Neural cell (in vitro differentiated cells): Measurements from ENCODE around the gene ARPC1B. TPM values are rescaled to one million over a fixed set of nuclear protein-coding genes. Genes with fewer than 3 reads are reported as not detected.

Experiments used
- H2AFZ ChIP-seq: fragments of 200-600, 300-800 bp; sonication (generic), shearing (Covaris generic); 2 replicates; pipeline ENCODE4 v1.6.0; 2014; ENCODE audit warnings: low read depth, mild to moderate bottlenecking, antibody characterized with exemption, low read length, moderate library complexity
- H3F3A ChIP-seq: fragments of 200-600 bp; shearing (Covaris generic); 2 replicates; pipeline ENCODE4 v1.6.1; 2016; ENCODE audit warnings: mild to moderate bottlenecking, moderate library complexity, mixed read lengths, antibody characterized with exemption, low read length; ENCODE audit not compliant: insufficient read depth, poor library complexity, severe bottlenecking
- H3K27ac ChIP-seq: fragments of 200-600, 300-800 bp; sonication (generic), shearing (Covaris generic); 2 replicates; pipeline ENCODE4 v1.5.1; 2014; ENCODE audit warnings: mild to moderate bottlenecking, low read length, moderate library complexity
- H3K27me3 ChIP-seq: fragments of 300-800, 200-600 bp; sonication (generic), shearing (Covaris generic); 2 replicates; pipeline ENCODE4 v1.6.0; 2014; ENCODE audit warnings: mild to moderate bottlenecking, low read depth, low read length, moderate library complexity; ENCODE audit not compliant: insufficient read depth
- H3K36me3 ChIP-seq: fragments of 300-800, 200-600 bp; sonication (generic), shearing (Covaris generic); 2 replicates; pipeline ENCODE4 v1.5.1; 2014; ENCODE audit warnings: mild to moderate bottlenecking, antibody characterized with exemption, low read length, moderate library complexity; ENCODE audit not compliant: insufficient read depth
- H3K4me2 ChIP-seq: fragments of 300-800, 200-600 bp; sonication (generic), shearing (Covaris generic); 2 replicates; pipeline ENCODE4 v1.6.0; 2014; ENCODE audit warnings: mild to moderate bottlenecking, low read length
- H3K4me3 ChIP-seq: fragments of 300-800, 200-600 bp; sonication (generic), shearing (Covaris generic); 2 replicates; pipeline ENCODE4 v1.5.1; 2014; ENCODE audit warnings: mild to moderate bottlenecking, low read length, moderate library complexity
- H3K79me2 ChIP-seq: fragments of 200-600 bp; shearing (Covaris generic); replicated peaks from 2 replicates; pipeline ENCODE4 v1.6.0; 2014; ENCODE audit warnings: mild to moderate bottlenecking, low read length, moderate library complexity; ENCODE audit not compliant: insufficient read depth
- H3K9ac ChIP-seq: fragments of 300-800, 200-600 bp; sonication (generic), shearing (Covaris generic); 2 replicates; pipeline ENCODE4 v1.6.1; 2016; ENCODE audit warnings: mild to moderate bottlenecking, low read length, mixed read lengths
- H3K9me2 ChIP-seq: fragments of 200-600 bp; shearing (Covaris generic); 2 replicates; pipeline ENCODE4 v1.6.1; 2016; ENCODE audit warnings: mild to moderate bottlenecking, low read length, mixed read lengths; ENCODE audit not compliant: insufficient read depth
- H3K9me3 ChIP-seq: fragments of 200-600, 300-800 bp; sonication (generic), shearing (Covaris generic); 2 replicates; pipeline ENCODE4 v1.6.1; 2016; ENCODE audit warnings: mild to moderate bottlenecking, mixed run types, low read length, moderate library complexity, mixed read lengths
- H4K20me1 ChIP-seq: fragments of 200-600 bp; shearing (Covaris generic); 2 replicates; pipeline ENCODE4 v1.6.1; 2016; ENCODE audit warnings: mild to moderate bottlenecking, mixed run types; ENCODE audit not compliant: insufficient read depth
- EP300 ChIP-seq: fragments of 450-650 bp; conservative IDR thresholded peaks from 2 replicates; pipeline ENCODE4 v1.6.1; 2014; ENCODE audit warnings: antibody characterized with exemption, mild to moderate bottlenecking, moderate library complexity; ENCODE audit not compliant: poor library complexity, severe bottlenecking
- EZH2 ChIP-seq: fragments of 200-600, 300-800 bp; shearing (Covaris generic), sonication (generic); IDR thresholded peaks from 2 replicates; pipeline ENCODE4 v1.6.1; 2014; ENCODE audit warnings: antibody characterized with exemption, low read length, borderline replicate concordance, mild to moderate bottlenecking; ENCODE audit not compliant: insufficient read depth, poor library complexity, severe bottlenecking
- MXI1 ChIP-seq: fragments of 450-650 bp; conservative IDR thresholded peaks from 2 replicates; pipeline ENCODE4 v1.6.1; 2014; ENCODE audit warnings: antibody characterized with exemption, mild to moderate bottlenecking; ENCODE audit not compliant: poor library complexity, severe bottlenecking
- POLR2AphosphoS5 ChIP-seq: IDR thresholded peaks from 2 replicates; pipeline ENCODE4 v1.6.1; 2012
- RAD21 ChIP-seq: fragments of 450-650 bp; conservative IDR thresholded peaks from 2 replicates; pipeline ENCODE4 v1.6.1; 2014; ENCODE audit warnings: antibody characterized with exemption, mild to moderate bottlenecking, moderate library complexity
- SMC3 ChIP-seq: fragments of 450-650 bp; conservative IDR thresholded peaks from 2 replicates; pipeline ENCODE4 v1.6.1; 2014; ENCODE audit warnings: antibody characterized with exemption, mild to moderate bottlenecking, moderate library complexity; ENCODE audit not compliant: poor library complexity
- TAF1 ChIP-seq: IDR thresholded peaks from 2 replicates; pipeline ENCODE4 v1.6.1; 2012; ENCODE audit warnings: low read depth
- polyA plus RNA-seq: library from polyadenylated mRNA; depleted of rRNA; stranded (reverse); fragments of >200 nt; gene quantifications from 2 replicates; pipeline ENCODE4 v1.2.3, GENCODE V29; 2014
- TF ChIP-seq, protein P1 (sequence below): IDR thresholded peaks from 2 replicates; pipeline ENCODE4 v1.6.1; 2012; ENCODE audit warnings: borderline replicate concordance
- TF ChIP-seq, protein P2 (sequence below): fragments of 450-650 bp; IDR thresholded peaks from 2 replicates; pipeline ENCODE4 v1.5.1; 2014; ENCODE audit warnings: antibody characterized with exemption, mild to moderate bottlenecking, moderate library complexity; ENCODE audit not compliant: poor library complexity, severe bottlenecking

The ARPC1B gene
- polyA plus RNA-seq, 1 donor from 2014 or later, result 1.7 TPM

DNA sequence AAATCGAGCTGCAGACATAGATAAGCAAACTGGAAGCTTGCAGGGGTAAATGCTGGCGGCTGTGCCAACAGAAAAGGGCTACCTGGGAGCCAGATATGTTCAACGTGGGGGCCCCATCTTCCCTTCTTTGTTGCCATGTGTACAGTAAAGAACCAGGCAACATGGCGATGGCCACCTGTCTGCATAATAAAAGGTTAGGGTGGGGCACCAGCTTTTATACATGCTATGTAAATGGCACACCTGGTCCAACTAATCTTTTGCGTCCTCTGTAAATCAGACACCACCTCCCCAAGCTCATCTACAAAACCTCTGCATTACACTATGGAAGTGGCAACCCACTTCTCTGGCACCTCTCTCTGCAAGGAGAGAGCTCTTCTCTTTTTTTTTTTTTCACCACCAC lies 48.1 kb downstream of the ARPC1B start:
- Histone ChIP-seq H2AFZ (no peak overlapping the region), H3K27ac (no peak overlapping the region), H4K20me1 (no peaks in the 10 kb centered on the region), H3K36me3 (no peaks in the 10 kb centered on the region), H3K9me3 (no peaks in the 10 kb centered on the region), H3K4me2 (no peak overlapping the region), H3K27me3 (no peaks in the 10 kb centered on the region), H3F3A (no peaks in the 10 kb centered on the region), H3K79me2 (no peaks in the 10 kb centered on the region), H3K9me2 (no peaks in the 10 kb centered on the region), H3K9ac (no peak overlapping the region), H3K4me3 (no peak overlapping the region)
- TF ChIP-seq TAF1 (no peak), RAD21 (no peak), MXI1 (no peak), SMC3 (no peak), POLR2AphosphoS5 (no peak), EP300 (no peak), EZH2 (no peak)
- TF ChIP-seq, protein P1, sequence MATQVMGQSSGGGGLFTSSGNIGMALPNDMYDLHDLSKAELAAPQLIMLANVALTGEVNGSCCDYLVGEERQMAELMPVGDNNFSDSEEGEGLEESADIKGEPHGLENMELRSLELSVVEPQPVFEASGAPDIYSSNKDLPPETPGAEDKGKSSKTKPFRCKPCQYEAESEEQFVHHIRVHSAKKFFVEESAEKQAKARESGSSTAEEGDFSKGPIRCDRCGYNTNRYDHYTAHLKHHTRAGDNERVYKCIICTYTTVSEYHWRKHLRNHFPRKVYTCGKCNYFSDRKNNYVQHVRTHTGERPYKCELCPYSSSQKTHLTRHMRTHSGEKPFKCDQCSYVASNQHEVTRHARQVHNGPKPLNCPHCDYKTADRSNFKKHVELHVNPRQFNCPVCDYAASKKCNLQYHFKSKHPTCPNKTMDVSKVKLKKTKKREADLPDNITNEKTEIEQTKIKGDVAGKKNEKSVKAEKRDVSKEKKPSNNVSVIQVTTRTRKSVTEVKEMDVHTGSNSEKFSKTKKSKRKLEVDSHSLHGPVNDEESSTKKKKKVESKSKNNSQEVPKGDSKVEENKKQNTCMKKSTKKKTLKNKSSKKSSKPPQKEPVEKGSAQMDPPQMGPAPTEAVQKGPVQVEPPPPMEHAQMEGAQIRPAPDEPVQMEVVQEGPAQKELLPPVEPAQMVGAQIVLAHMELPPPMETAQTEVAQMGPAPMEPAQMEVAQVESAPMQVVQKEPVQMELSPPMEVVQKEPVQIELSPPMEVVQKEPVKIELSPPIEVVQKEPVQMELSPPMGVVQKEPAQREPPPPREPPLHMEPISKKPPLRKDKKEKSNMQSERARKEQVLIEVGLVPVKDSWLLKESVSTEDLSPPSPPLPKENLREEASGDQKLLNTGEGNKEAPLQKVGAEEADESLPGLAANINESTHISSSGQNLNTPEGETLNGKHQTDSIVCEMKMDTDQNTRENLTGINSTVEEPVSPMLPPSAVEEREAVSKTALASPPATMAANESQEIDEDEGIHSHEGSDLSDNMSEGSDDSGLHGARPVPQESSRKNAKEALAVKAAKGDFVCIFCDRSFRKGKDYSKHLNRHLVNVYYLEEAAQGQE, result no peak
- TF ChIP-seq, protein P2, sequence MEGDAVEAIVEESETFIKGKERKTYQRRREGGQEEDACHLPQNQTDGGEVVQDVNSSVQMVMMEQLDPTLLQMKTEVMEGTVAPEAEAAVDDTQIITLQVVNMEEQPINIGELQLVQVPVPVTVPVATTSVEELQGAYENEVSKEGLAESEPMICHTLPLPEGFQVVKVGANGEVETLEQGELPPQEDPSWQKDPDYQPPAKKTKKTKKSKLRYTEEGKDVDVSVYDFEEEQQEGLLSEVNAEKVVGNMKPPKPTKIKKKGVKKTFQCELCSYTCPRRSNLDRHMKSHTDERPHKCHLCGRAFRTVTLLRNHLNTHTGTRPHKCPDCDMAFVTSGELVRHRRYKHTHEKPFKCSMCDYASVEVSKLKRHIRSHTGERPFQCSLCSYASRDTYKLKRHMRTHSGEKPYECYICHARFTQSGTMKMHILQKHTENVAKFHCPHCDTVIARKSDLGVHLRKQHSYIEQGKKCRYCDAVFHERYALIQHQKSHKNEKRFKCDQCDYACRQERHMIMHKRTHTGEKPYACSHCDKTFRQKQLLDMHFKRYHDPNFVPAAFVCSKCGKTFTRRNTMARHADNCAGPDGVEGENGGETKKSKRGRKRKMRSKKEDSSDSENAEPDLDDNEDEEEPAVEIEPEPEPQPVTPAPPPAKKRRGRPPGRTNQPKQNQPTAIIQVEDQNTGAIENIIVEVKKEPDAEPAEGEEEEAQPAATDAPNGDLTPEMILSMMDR, result no peak

DNA sequence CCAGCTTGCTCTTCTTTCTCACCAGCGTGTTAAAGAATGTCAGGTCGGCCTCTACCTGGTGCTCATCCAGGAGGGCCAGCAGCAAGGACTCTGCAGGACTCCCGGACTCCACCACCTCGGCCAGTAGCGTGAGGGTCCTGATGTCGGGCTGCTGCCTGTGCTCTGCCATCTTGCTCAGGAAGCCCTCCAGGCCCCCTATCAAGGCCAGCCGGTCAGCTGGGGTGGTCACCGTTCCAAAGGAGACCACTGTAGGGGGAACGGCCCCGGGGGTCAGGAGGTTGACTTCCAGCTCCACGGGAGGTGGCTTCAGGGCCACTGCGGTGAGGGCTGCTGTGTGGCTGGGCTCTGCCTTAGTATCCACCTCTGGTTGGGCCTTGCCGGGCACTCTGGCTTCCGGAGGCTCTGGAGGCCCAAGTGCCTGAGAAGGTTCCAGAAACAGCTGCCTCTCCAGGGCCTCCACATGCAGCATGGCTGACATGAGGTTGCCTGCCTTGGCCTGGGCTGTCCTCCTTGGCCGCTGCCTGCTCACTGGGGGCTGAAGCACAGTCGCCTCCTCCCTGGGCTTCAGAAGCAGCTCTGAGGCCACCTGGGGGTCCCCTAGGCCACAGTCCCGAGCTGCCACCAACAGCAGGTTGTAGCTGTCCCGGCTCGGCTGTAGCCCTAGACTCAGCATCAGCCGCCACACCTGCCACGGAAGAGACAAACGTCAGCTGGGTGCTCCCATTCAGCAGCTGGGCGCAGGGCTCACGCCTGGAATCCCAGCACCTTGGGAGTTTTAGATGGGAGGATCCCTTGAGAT lies 50.6 kb downstream of the ARPC1B start:
- H3K27ac ChIP-seq, result no peak overlapping the region
- no peak overlapping the region for H3K9ac ChIP-seq
- H3K4me2 ChIP-seq, result no peak overlapping the region
- no peaks in the 10 kb centered on the region for H3K9me2 ChIP-seq
- TF ChIP-seq, protein P2, result no peak
- no peak for TF ChIP-seq TAF1
- TF ChIP-seq, protein P1, result no peak
- no peak for TF ChIP-seq EZH2
- no peak for TF ChIP-seq RAD21
- no peak for TF ChIP-seq POLR2AphosphoS5
- TF ChIP-seq EP300, result no peak
- no peak for TF ChIP-seq SMC3
- H3K79me2 ChIP-seq, result no peaks in the 10 kb centered on the region
- H3K27me3 ChIP-seq, result no peaks in the 10 kb centered on the region
- H3K4me3 ChIP-seq, result no peak overlapping the region
- no peaks in the 10 kb centered on the region for H4K20me1 ChIP-seq
- H2AFZ ChIP-seq, result no peak overlapping the region
- no peaks in the 10 kb centered on the region for H3K9me3 ChIP-seq
- H3F3A ChIP-seq, result no peaks in the 10 kb centered on the region
- H3K36me3 ChIP-seq, result no peaks in the 10 kb centered on the region
